DLD1 (cell line): ENCODE measurements around the gene SPAG7.

Experiments used
- in situ Hi-C: cut with HindIII; loops from 2 replicates; pipeline ENCODE4 v1.10.0; 2017; ENCODE audit warnings: low sequenced_read_pairs

SPAG7 gene

GRCh38 chr17:4950075-4950745, 17.4 kb downstream of the SPAG7 start:
- in situ Hi-C loops, result no loop called here

- in situ Hi-C loops, result no loop called here
These were observed 18.1 kb downstream of the SPAG7 start for GRCh38 chr17:4949321-4950074.

- in situ Hi-C loops, result no loop called here
These were observed 18.7 kb downstream of the SPAG7 start for GRCh38 chr17:4948931-4949320.

DNA sequence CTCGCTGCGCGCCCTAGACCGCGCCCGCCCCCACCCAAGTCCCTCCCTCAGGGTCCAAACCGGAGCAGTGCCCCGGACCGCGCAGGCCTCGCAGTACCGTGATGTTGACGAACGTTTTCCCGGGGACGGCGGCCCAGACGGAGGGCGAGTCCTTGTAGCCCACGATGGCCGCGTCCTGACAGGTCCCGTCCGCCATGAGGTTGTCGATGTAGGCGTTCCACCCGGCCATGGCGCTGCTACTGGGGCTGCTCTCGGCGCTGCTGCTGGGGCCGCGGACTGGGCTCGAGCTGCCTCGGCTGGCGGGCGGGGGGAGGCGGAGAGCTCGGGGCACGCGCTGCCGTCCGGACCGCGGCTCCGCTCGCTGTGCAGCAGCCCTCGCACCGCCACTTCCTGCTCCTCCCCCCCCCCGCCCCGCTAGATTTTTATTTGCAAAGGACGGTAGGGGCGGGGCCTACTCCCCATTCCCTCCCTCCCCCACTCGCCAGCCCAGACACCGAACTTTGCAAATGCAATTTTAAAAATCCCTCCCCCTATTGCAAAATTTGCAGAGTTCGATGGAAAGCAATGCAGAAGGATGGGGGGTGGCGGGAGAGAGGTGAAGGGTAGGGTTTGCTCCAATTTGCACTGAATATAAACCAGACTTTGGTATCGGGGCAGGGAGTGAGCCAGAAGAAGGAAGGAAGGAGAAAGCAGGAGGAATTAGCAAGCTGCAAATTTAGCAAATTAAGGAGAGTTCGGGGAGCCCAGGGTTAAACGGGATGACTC, 19.3 kb downstream of the SPAG7 start, which contains the start of gene PFN1:
TSS of gene PFN1 (minus strand) at position 365 of the 765 bp plus-strand sequence. CDS start at position 229, 136 bp downstream.
- in situ Hi-C loops, result no loop called here

DNA sequence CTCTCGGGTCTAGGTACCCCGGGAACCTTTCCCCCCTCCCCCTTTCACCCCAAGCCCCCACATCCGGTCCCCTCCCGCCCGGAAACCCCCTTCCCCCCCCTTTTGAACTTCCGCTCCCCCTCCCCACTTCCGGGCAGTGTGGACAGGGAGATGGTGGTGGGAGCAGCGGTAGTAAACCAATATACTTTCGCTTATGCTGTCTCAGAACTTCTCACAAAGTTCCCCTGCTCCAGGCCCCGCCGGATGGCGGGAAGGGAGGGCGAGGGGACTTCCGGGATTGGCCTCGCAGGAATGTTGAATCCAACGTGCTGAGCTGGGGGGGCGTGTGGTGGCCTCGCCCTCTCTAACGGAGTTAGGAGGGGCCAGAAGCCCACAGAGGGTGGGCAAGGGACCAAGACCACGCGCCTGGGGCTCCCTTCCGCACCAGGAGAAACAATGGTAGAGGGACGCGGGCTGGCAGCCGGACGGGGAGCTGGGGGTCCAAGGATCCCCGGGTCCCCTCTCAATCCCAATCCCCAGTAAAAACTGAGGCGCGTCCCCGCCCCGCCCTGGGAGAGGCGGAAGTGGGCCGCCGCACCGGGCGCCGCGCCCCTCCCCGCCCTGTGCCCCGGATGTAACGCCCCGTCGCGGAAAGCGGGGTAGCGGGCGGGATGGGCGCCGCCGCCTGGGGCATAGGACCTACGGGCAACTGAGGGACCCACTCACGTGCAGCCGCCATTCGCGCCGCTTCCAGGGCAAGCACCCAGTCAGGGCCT, 20.0 kb downstream of the SPAG7 start:
- in situ Hi-C loops, result no loop called here

- in situ Hi-C loops, result no loop called here
These were observed 20.6 kb downstream of the SPAG7 start for GRCh38 chr17:4947010-4947410.

DNA sequence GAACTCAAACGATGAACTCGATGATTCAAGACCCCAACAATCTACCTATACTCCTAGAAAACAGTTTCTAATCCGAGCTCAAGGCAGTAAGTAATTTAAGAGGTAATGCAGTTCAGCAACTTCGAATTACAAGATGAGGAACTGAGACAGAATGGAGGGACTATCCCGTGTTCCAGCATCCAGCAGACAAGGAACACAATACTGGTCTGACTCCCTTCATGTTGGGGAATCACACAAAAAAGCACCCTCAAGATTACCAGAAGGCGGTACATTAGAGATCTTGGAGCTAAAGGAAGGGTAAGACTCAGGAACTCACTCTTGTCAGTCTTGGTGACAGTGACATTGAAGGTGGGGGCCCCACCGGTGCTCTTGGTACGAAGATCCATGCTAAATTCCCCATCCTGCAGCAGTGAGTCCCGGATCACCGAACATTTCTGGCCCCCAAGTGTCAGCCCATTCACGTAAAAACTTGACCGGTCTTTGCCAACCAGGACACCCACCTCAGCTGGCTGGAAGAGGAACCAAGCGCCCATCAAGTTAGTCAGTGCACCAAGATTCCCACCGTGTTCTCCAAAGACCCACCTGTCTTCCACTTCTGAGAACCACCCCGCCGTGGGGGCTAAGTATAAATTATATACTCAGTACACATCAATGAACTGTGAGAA, 21.2 kb downstream of the SPAG7 start:
- in situ Hi-C loops, result no loop called here

- in situ Hi-C loops, result no loop called here
These were observed 21.7 kb downstream of the SPAG7 start for GRCh38 chr17:4945944-4946280.

DNA sequence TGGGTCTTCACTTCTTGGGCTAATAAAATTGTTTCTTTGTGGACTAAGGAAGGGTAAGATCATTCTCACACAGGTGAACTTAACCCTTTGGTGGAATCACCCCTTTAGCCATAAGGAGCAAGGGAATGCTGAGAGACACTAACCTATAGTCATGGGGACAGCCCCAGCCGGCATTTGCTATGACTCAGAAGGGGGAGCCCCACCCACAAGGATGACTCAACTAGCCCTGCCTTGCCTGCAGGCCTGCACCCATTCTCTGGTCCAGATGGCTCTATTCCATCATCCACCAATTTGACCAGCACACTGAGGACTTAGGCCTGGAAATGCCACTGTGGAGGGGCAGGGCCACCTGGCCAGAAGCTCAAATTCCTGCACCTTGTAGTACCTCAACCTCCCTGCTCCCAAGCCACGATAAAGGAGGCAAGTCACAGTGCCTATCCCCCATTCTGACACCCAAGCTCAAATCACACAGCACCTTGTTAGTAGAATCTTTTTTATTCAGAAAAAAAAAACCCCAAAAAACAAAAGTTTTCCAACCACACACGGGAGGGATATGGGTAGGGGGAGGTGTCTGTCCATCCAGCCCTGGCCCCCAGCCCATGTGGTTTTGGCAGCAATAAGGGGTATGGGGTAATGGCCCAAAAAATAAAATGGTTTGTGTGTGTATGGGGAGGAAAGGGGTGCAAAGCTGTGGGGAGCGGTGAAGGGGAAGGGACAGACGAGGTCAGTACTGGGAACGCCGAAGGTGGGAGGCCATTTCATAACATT, 22.3 kb downstream of the SPAG7 start:
- in situ Hi-C loops, result no loop called here

DNA sequence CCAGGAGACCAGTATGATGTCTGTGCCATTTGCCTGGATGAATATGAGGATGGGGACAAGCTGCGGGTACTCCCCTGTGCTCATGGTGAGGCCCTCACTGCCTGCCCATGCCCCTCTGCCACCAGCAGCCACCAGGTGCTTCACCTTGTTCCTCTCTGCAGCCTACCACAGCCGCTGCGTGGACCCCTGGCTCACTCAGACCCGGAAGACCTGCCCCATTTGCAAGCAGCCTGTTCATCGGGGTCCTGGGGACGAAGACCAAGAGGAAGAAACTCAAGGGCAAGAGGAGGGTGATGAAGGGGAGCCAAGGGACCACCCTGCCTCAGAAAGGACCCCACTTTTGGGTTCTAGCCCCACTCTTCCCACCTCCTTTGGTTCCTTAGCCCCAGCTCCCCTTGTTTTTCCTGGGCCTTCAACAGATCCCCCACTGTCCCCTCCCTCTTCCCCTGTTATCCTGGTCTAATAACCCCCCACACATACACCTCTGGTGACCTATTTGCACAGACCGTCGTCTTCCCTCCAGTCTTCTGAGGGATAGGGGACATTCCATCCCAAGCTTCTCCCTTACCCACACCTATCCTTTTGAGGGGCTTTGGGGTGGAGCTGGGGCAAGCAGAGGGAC, 23.0 kb downstream of the SPAG7 start:
- in situ Hi-C loops, result no loop called here

GRCh38 chr17:4944163-4944553, 23.5 kb downstream of the SPAG7 start:
- in situ Hi-C loops, result no loop called here

DNA sequence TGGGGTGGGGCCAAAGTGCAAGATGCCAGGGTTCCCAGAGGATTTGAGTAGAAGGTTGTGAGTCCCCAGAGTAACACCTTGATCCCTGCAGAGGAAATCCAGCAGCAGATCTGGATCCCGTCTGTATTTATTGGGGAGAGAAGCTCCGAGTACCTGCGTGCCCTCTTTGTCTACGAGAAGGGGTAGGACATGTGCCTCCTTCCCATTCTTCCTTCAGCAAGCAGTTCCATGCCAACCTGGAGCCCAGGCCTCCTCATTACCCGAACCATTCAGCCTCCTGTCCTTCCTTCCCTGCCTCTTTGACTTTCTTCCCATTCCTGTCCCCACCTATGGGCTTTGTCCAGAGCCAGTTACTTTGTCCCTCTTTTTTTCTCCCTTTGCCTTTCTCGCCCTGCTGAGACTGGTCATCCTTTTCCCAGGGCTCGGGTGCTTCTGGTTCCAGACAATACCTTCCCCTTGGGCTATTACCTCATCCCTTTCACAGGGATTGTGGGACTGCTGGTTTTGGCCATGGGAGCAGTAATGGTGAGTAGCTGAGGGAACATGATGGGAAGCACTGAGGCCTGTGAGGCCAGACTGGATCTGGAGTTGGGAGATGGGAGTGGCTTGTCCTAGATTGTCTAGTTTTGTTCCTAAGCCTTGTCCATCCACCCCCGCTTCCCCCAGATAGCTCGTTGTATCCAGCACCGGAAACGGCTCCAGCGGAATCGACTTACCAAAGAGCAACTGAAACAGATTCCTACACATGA, 24.7 kb downstream of the SPAG7 start:
- in situ Hi-C loops, result no loop called here

DNA sequence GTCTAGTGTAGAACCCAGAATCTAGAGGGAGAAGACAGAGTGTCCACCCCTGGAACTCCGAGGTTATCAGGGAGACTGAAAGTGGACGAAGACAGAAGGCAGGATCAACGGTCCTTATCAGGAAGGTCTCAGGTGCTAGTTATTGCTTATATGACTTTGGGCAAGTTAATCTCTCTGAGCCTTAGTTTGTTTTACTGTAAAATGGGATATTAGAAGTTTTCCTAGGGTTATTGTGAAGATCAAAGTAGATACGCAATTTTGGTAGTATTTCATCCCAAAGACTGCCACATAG, 26.4 kb downstream of the SPAG7 start:
- in situ Hi-C loops, result no loop called here

DNA sequence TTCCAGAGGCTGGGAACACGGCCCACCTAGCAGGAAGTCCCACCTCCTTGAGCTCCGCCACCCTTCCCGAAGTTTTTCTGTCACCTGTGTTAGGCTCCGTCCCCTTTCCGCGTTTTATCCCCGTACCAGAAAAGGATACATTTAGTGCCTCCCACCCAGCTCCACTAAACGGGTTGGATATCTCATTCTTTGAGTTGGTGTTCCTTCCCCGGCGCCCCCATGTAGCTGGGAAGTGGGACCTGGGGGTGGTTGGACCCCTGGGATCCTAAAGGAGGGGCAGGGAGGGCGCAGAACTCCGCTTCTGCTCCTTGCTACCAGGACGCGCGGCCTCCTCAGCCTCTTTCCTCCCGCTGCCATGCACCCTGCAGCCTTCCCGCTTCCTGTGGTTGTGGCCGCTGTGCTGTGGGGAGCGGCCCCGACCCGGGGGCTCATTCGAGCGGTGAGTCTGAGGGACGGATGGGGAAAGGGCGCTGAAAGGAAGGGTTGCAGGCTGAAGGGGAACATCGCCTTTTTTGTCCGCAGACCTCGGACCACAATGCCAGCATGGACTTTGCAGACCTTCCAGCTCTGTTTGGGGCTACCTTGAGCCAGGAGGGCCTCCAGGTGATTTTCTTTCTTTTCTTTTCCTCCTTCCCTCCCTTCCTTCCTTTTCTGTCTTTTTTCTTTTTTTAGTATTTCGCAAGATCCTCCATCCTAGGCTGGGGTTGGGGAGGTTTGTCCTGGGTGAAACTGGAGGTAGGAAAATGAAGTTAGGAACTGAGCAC, 26.9 kb downstream of the SPAG7 start:
- in situ Hi-C loops, result no loop called here

- in situ Hi-C loops, result no loop called here
These were observed 27.6 kb downstream of the SPAG7 start, which contains the start of the genes RNF167 and SLC25A11 for GRCh38 chr17:4939796-4940554. Gene RNF167 (plus strand): TSS chr17:4940268. CDS start chr17:4940910, 642 bp downstream. Gene SLC25A11 (minus strand): TSS chr17:4940046. CDS start chr17:4939910, 136 bp downstream.

DNA sequence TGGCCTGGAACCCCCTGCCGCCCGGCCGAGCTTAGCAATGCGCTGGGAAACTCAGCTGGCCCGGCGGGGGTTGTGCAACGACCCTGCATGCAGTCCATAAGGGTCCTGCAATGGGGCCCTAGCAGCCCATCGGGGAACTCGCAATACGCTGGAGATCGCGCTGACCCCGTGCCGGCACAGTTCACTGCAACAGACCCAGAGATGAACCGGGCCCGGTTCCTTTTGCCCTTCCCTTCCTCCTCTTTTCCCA, 28.1 kb downstream of the SPAG7 start:
- in situ Hi-C loops, result no loop called here

DNA sequence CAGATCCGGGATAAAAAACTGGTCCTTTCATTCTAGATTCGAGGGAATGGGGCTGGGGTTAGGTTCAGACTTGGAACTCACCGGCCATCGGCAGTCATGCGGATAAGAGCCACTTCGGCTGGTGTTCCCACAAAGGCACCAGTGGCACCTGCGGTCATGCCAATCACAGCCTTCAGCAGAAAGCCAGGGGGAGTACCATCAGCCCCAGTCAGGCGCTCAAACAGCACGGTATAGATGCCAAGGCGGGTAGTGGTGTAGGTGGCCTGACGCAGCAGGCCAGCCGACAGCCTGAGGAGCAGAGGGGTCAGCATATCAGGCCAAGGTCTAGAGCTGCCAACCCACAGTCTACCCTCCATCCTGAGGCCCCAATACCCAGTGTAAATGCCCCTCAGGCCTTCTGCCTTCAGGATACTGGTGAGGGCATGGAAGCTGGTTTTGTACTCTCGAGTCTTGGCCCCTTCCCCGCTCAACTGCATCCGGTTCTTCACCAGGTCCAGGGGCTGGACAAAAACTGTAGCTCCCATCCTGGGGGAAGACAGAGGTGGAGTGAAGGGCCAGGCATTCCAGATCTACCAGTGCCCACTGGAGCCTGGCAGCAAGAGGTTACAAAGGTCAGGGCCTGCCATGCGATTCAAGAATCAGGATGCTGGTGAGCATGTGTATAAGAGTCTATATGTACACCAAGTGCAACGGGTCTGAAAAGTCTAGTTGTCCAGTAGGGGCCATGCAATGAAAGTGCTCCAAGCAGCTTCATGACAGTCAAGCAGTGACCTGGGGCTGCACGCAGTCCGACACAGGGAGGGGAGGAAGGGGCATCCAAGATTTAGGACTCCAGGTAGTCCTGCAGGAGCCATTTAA, 28.7 kb downstream of the SPAG7 start:
- in situ Hi-C loops, result no loop called here
